PC-9 (cell line): ENCODE results near the gene IL1RAPL1.

Source experiments
- CTCF ChIP-seq: fragments of 200-600 bp; sonication (generic); conservative IDR thresholded peaks from 2 replicates; pipeline ENCODE4 v1.6.1; 2017; ENCODE audit warnings: mixed run types, antibody characterized with exemption, mild to moderate bottlenecking, moderate library complexity
- EZH2 ChIP-seq: fragments of 200-600 bp; sonication (generic); IDR thresholded peaks from 2 replicates; pipeline ENCODE4 v1.8.0; 2017; ENCODE audit warnings: antibody characterized with exemption, low read depth

- no peak for TF ChIP-seq EZH2
- no peak for TF ChIP-seq CTCF
Measured at GRCh38 chrX:29797156-29797555, 1209.9 kb downstream of the IL1RAPL1 start.
